ENCODE results near the gene PGAP6.

- TF ChIP-seq EZH2 (IDR thresholded peaks at IDR 0.05; ENCODE audit: borderline replicate concordance, low read depth, low read length, severe bottlenecking) (no peak), CTCF (IDR thresholded peaks at IDR 0.05; ENCODE audit: borderline replicate concordance, extremely low read depth, low read length, poor library complexity, severe bottlenecking) (no peak)
Measured at GRCh38 chr16:364595-365491, 16.9 kb downstream of the PGAP6 start.

Measured in DND-41 (cell line).